Measurements from ENCODE around the gene STX17.

STX17 gene

DNA sequence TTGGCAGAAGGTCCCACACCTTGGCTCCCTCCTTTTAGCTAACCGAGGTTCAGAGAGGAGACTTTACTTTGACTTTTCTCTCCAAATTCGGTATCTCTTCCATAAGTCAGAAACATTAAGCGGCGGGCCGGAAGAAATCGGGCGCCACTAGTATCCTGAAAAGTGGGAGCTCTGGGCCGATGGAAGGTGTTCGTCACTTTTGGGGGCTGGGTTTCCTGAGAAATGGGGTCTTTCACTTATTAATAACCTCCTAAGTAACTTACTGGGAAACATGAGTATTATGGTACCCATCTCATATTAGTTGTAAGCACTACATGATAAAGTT is 716 bp downstream of the STX17 start:
- no peak for DNase-seq (ENCODE audit: low spot score)

DNA sequence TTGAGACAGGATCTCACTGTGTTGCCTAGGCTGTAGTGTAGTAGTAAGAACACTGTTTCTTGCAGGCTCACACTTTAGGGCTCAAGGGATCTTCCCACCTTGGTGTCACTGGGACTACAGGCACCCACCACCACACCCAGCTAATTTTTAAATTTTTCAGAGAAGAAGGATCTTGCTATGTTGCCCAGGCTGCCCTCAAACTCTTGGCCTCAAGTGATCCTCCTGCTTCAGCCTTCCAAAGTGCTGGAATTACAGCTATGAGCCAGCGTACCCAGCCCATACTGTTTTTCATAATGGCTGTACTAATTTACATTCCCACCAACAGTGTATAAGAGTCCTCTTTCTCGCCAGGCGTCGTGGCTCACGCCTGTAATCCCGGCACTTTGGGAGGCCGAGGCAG is 5.1 kb downstream of the STX17 start:
- no peak for DNase-seq (ENCODE audit: low spot score)

GRCh38 chr9:99916650-99917049 is 10.2 kb downstream of the STX17 start:
- DNase-seq (ENCODE audit: low spot score): no peak

- DNase-seq (ENCODE audit: low spot score): no peak
Observed at GRCh38 chr9:99918134-99918533, 11.7 kb downstream of the STX17 start.

GRCh38 chr9:99919930-99920329 is 13.5 kb downstream of the STX17 start:
- no peak for DNase-seq (ENCODE audit: low spot score)

DNA sequence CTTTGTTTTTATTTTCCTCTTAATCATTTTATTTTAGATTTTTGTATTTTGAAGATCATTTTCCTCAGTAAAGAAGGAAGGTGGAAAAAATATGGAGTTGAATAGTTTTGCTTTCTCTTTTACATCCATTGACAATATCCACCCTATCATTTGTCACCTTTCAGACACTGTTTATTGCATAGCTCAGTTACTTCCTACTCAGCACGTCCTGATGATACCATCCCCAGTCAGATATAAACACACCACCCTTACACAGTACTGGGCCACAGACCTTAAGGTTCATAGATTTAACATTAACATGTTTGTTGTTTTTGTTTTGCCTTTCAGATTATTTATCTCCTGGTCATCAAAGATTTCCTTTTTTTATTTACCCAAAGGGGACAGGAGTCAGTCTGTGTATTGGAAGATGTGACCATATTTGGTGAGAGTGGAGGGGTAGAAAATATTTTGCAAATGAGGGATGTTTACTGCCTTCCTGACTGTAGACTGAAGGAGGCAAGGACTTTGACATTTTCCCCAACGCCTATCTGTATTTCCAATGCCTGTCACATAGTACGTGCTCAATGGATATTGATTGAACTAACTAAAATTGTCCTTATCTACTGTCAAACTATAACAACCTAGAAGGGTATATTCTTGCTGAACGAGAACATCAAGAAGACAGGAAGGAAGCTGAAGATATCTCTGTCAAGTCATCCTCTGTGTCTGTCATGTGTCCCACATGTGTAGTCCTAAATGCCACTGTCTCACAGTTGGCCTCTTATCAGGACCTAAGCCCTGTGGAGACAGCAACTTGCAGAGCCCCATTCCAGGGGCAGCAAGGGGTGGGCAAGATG is 15.6 kb downstream of the STX17 start:
- DNase-seq (ENCODE audit: low spot score): no peak

DNA sequence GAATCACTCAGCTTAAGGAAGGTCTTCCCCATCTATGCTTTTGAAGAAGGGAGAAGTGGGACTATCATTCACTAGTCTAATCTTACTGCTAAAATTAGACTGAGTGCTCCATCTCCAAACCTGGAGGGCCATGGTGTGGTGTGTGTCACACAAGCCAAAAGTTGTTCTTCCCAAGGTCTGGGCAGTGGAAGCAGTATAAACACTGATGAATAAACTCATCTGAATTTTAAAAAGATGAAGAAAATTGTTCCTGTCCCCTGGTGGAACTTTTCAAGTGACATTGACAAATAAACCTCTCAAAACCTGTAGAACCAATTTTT is 16.2 kb downstream of the STX17 start:
- DNase-seq (ENCODE audit: low spot score): no peak

DNA sequence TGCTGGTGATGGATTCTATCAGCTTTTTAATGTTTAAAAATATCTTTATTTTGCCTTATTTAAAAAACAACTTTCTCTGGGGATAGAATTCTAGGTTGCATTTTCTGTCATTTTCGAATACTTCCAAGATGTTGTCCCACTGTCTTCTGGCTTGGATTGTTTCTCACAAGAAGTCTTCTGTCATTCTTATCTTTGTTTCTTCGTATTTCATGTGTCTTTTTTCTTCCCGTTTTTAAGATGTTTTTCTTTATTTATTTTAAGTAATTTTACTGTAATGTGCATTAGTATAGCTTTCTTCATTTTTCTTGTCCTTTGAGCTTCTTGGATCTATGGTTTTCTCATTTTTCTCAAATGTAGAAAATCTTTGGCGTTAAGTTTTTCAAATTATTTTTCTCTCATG is 19.1 kb downstream of the STX17 start:
- DNase-seq (ENCODE audit: low spot score): no peak

DNA sequence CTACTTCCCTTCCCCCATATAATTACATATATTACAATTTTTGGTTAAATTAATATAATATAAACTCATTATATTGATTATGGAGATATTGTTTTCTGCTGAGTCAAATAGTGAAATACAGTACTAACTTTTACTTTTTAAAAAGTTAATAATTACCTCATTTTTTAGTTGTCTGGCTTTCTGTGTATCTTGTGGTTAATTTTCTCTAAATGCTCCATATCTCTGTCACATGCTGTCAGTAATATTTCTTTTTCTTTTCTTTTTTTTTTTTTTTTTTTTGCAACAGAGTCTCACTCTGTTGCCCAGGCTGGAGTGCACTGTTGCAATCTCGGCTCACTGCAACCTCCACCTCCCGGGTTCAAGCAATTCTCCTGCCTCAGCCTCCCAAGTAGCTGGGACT is 23.2 kb downstream of the STX17 start:
- DNase-seq (ENCODE audit: low spot score): no peak

GRCh38 chr9:99931155-99931840 is 24.8 kb downstream of the STX17 start:
- no peak for DNase-seq (ENCODE audit: low spot score)

GRCh38 chr9:99936947-99937587 is 30.6 kb downstream of the STX17 start:
- DNase-seq (ENCODE audit: low spot score): no peak

DNA sequence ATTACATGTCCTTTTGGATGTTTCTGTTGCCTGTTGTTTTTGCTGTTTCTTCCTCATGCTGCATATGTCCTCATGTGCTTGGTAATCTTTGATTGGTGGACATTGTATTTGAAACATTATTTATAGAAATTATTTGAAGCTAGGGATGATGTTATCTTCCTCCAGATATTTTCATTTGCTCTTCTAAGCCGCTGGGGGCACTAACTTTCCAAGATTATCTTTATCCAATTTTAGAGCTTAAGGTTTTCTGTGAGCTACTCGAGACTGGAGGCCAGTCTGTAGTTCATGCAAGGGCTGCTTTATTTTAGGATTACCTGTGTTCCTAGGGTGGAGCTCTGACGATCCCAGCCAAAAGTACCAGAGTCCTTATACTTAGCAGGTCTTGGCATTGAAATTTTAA is 40.9 kb downstream of the STX17 start:
- no peak for DNase-seq (ENCODE audit: low spot score)

DNA sequence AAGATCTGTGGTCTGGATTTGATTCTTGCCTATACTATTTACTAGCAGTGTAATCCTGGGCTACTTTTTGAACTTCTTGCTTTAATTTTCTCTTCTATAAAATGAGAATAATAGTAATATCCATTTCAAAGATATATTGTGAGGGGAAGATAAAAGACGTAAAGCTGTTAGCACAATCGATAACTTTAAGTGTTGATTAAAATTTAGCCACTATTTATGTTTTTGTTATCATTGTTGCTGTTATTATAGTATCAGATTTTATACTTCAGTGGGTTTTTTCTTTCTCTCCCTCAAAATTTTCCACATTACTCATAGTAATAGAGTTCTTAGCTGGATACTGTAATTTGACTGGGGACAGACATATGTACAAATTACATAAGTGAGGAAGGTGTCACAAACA is 42.0 kb downstream of the STX17 start:
- DNase-seq (ENCODE audit: low spot score): no peak

DNA sequence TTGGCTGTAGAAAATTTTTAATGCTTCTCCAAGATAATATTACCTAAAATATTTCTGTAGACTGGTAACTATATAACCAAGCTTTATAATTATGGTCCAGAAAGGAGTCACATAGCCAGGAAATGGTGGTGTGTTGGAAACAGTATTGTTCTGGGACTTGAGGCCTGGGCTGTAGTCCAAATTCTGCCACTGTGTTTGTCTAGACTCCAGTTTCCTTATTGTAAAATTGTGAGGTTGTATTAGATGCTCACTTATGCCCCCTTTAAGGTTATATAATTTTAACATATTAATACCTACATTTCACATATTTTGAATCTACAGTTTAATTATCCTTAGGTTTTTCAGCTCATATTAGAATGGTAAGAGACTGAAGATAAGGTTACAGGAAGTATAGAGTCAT is 42.4 kb downstream of the STX17 start:
- no peak for DNase-seq (ENCODE audit: low spot score)

DNA sequence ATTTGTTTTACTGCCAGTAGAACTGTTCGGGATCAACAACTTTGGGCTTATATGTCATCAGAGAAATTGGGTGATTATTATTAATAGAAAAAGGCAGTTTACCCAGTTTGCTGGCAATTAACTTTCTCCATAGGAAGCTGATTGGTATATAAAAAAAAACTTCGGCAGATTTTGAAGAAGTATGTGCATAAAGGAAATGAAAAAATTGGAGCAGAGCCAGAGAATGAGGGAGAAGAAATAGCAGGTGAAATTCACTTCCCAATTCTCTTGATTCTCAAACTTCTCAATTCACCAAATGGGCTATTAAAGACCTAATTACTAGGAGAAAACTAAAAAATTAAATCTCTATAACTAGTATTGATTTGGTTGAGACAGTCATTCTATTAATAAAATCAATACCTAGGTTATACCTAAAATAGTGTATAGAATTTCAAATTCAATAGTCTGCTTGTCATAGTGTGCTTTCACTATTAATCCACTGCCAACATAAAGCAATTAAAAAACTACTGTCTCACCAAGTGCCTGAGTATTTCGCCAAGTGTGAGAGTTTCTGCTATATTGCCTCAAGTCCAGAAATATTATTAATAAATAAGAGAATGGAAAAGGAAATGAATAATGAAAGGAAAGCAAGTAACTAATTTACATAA is 47.5 kb downstream of the STX17 start:
- DNase-seq (ENCODE audit: low spot score): no peak

DNA sequence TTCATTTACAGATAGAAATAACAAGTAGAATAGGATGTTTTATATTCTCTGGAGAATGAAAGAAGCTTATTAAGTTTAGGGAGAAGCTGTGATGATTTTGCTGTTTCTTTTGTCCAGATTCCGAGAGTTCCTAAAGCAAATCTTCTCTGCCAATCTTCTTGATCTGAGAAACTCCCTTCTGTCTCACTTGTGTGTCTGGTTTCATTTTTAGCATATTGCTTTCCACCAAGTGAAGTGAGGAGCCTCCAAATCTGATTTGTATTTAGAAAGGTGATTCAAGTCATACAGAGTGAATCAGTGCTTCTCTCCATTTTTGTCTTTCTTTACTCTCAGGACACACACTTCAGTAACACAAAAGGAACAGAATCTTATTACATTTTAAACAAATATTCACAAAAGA is 48.4 kb downstream of the STX17 start:
- no peak for DNase-seq (ENCODE audit: low spot score)

GRCh38 chr9:99955606-99956005 is 49.2 kb downstream of the STX17 start:
- no peak for DNase-seq (ENCODE audit: low spot score)

DNA sequence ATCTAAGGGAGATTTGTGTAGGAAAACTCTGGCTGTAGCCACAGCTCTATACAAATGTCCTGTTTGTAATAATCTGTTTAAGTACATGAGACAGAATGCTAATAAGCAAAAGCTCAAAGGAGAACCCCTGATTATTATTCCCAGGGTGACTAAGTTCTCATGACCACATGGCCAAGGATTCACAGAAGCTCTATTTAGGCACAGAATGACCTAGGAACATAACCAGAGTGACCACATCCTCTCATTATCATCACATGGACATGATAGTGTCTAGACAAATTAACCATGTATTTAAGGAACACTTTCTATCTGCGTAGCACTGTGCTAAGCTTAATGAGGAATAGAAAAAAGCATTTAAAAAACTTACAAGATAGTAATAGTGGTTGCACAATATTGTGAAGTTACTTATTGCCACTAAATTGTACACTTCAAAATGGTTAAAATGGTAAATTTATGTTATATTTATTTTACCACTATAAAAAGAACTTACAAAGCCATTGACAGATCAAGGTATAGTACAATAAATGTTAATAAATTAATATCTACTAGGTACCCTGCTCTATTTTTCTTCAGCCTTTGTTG is 56.3 kb downstream of the STX17 start:
- no peak for DNase-seq (ENCODE audit: low spot score)

DNA sequence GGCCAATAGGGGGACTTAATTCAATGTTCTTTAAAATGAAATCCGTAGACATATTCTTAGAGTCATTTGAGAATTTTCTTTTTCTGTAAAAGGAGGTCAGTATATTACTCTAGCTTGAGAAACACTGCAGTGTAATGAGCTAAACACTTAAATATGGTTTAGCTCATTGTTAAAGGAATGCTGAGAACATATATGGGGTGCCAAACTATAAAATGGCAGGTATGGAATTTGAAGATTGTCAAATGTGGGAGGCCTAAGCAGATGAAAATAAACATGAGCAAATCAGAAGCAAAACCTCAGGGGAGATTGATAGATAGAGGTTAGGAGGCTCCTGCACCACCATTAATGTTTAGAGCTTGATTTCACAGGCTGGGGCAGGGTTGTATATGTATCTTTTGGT is 57.9 kb downstream of the STX17 start:
- DNase-seq (ENCODE audit: low spot score): no peak

GRCh38 chr9:99966001-99966400 is 59.5 kb downstream of the STX17 start:
- no peak for DNase-seq (ENCODE audit: low spot score)

- DNase-seq (ENCODE audit: low spot score): no peak
Observed at GRCh38 chr9:99966716-99967115, 60.3 kb downstream of the STX17 start.

DNA sequence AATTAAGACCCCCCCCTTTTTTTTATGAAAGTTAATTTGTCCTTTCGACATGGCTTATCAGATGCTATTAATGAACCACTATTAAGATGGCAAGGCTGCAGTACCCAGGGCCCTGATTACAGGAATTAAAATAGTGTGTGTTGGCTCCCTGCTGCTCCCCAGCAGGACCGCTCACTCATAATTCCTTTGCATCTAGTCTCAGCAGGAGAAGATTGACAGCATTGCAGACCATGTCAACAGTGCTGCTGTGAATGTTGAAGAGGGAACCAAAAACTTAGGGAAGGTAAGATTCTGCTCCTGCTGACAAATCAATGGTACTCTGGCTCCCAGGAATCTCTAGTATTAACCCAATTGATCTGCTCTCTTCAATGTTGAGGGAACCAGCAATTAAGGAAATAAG is 61.0 kb downstream of the STX17 start:
- no peak for DNase-seq (ENCODE audit: low spot score)

GRCh38 chr9:99970481-99970880 is 64.0 kb downstream of the STX17 start:
- DNase-seq (ENCODE audit: low spot score): no peak

All from hematopoietic multipotent progenitor cell treated with erythropoietin and hydrocortisone succinate and interleukin-3 and kit ligand, for 15 days (in vitro differentiated cells).